NCI-H2171 (cell line): ENCODE measurements around the gene ADNP2.
"Not testable (repeated sequence)": the region's sequence is repeated elsewhere in the genome, so short reads cannot be mapped to it uniquely, and the experiment has no call there.

Experiments used
- DNase-seq: peaks from one replicate; lab custom pipeline; 2025; lab: John Stamatoyannopoulos, UW

Gene ADNP2

DNA sequence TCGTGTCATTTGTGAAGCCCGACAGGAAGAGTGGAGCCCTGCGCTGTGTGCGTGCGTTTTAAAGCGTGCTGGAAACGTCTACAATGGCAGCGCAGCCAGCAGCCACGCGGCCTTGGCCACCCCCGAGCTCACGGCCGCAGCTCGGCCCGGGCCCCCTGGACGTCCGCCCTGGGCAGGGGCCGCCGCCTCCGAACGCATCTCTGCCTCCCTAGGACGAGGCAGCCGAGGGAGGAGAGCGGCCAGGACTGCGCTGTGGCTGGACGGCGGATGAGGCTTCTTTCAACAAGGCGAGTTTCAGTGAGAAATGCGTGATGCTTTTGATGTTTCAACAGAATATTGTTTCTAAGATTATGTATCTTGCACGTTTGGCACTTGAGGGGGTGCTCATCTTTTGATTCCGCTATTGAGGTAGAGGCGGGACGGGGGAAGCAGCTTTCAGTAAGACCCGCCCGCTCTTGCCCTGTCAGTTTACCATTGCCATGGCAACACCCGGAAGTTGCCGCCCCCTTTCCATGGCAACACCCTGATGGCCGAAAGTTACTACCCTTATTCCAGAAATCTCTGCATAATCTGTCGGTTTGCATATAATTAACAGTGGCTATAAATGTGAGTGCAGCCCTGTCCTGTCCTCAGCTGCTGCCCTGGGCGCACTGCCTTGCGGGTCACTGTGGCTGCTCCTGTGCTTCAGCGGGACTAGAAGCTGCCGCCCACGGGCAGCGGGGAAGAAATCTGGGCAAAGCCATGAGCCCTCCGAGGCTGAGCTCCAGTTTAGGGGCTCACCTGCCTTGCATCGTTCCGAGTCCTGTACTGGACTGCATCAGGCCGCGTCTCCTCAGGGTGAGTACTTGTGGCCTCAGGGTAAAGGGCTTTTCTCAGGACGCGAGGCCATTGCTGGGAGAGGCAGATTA is 38.6 kb downstream of the ADNP2 start:
- DNase-seq, result peak; percentile 65

DNA sequence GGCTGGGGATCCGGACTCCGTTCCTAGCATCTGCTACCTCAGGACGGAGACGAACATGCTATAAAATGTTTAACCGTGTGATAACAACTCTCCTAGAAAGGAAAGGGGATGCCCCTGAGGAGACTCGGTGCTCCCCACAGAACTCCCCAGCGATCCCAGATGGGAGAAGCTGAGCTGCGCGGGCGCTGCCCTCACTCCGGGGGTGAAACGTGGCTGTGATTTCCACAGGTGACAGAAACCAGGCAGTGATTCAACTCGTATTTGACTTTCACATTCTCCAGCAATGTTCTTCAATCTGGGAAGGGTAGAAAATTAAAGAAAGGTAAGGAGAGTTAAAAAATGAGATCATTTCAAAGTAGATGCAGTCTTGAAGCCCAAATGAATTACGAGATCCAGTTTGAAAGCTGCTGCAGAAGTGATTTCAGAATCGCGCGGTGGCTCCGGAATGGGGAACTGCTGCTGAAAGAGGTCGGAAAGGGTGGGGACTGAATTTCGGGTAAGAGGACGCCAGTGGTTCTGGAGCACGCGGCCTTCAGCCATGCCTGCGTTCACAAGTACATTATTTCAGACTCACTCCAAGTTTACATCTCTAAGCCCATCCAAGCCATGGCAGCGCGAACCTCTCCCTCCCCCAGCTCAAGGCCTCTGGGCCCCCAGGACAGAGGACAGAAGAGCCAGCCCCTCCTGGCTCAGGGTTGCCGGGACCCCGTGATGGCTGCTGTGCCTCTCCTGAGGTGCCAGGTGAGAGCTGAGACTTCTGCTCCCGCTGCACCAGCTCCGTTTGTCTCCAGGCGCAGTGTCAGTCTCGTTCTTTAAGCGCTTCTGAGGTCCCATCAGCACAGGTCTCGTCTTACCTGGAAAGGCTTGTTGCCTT is 39.5 kb downstream of the ADNP2 start:
- DNase-seq, result no peak

DNA sequence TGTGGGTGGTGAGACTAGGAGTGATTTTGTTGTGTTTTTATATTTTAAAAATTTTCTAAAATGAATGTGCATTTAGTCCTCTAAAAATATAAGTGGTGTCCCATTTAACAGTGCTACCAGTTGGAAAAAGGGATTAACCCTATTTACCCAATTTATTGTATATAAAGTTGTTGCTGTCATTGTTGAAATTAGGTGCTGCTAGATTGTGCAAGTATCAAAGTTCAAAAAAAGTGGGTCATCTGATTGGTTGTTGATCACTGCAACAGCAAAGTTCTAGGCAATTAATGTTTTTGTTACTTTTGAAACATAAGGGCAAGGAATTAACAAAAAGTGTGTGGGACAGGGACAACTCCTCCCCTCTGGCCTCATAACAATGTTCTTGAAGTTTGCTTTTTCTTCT is 40.6 kb downstream of the ADNP2 start:
- no peak for DNase-seq

- no peak for DNase-seq
Measured at GRCh38 chr18:80154293-80154692, 45.2 kb downstream of the ADNP2 start.

DNA sequence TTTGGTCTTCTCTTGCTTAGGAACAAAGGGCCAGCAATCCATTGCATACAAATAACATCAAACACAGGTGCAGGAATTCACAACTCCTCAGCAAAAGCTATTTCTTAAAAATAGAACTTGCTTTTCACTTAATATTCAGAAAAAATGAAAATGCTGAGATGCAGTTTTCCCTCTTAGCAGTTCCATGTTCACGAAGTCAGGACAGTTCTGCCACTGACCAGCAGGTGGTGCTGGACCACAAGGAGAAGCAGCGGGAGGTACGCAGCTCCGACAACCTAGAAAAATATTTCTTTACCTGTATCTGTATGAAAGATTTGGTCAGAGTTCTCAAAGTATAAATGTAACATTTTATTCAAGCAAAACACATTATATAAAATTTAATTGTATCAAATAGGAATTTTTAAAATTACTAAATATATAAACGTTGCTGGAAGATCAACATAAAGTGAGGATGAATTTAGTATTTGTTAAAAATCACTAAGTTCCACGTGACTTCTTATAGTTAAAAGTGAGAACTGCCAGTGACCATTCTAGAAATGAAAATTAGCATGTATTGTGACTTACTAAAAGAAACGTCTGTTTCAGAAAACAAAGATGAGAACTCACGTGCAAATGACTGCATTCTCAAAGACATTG is 48.8 kb downstream of the ADNP2 start:
- peak; percentile 26 for DNase-seq

DNA sequence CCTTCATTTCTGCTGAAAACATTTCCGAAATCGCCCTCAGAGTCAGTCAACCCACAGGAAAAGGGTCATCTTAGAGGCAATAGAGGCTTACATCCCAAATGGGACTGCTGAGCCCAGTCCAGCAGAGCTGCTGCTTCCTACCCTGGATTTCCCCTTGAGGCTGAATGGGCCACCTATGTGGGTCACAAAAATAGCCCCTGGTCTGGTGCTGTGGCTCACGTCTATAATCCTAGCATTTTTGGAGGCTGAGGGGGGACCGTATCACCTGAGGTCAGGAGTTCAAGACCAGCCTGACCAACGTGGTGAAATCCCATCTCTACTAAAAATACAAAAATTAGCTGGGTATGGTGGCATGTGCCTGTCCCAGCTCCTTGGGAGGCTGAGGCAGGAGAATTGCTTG is 49.3 kb downstream of the ADNP2 start:
- no peak for DNase-seq

GRCh38 chr18:80159713-80160636 is 50.9 kb downstream of the ADNP2 start:
- no peak for DNase-seq

- DNase-seq, result no peak
Measured at GRCh38 chr18:80161781-80162417, 52.8 kb downstream of the ADNP2 start.

DNA sequence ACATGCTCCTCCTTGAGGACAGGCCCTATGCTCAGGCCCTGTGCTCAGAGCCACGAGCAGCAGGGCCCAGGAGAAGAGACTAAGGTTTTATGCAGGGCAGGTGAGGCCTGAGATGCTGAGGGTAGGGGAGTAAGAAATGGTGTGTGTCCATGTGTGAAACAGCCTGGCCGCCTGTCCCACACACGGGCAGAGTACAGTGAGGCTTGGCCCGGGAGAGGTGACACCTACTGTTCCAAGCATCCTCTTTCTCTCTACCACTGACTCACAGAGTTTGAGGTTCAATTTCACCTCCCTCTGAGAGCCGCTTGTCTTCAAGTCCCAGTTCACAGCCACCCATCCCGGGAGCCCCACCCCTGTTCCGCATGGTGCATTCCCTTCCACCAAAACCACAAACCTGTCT is 54.1 kb downstream of the ADNP2 start:
- no peak for DNase-seq

- not testable (repeated sequence) for DNase-seq
Measured at GRCh38 chr18:80164727-80165355, 55.8 kb downstream of the ADNP2 start.

DNA sequence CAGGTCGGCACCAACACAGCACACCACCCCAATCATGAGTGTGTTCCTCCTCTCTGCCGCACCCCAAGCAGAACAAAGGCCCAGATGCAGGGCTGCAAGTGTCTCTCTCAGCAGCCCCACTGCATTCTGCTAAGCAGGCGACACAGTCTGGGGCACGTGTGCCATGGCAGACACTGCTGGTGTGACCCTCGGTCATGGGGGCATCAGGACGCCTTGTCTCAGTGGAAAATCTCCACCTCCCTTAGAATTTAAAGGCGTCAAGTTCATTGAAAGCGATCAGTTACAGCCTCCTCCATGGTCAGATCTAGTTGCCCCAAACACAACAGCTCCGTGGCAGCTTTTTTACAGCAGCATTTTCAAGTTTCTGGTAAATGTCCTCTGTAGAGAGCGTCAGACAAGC is 57.2 kb downstream of the ADNP2 start:
- no peak for DNase-seq

GRCh38 chr18:80166725-80167124 is 57.7 kb downstream of the ADNP2 start:
- no peak for DNase-seq

DNA sequence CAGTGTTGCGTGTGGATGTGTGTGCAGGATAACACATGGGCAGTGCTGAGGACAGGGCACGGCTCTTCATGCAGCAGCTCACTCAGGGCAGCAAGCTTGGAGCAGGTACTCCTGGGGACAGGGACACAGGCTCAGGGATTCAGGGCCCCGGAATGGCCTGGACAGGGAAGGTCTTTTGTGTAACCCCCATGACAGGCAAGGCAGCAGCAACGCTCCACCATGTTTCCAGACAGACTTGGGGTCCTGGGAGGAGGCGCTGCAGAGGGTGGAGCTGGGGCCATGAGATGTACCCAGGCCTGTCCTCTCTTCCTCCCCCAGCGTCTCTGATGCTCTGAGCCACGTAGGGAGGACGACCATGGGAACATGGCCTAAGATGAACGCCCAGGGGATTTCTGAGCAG is 58.3 kb downstream of the ADNP2 start:
- DNase-seq, result no peak

DNA sequence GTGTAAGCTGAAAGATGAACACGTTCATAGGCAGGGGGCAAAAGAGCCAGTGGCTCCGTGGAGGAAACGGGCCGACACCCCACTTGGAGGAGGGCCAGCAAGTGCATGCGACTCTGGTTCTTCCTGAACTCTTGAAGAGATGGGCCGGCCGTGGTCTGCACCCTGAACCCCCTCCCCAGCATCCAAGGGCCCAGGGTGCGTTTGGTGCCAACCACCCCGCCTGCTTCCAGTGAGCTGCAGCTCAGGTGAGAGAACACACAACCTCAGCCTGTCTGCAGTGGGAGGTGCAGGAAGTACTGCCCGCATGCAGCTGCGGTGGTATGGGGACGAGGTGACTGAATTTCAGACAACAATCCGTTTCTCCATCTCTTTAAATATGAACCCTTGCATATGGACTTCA is 58.9 kb downstream of the ADNP2 start:
- no peak for DNase-seq

GRCh38 chr18:80168346-80168745 is 59.3 kb downstream of the ADNP2 start:
- DNase-seq, result no peak

GRCh38 chr18:80168982-80169381 is 59.9 kb downstream of the ADNP2 start:
- no peak for DNase-seq

- DNase-seq, result no peak
Measured at GRCh38 chr18:80169607-80170006, 60.5 kb downstream of the ADNP2 start.

DNA sequence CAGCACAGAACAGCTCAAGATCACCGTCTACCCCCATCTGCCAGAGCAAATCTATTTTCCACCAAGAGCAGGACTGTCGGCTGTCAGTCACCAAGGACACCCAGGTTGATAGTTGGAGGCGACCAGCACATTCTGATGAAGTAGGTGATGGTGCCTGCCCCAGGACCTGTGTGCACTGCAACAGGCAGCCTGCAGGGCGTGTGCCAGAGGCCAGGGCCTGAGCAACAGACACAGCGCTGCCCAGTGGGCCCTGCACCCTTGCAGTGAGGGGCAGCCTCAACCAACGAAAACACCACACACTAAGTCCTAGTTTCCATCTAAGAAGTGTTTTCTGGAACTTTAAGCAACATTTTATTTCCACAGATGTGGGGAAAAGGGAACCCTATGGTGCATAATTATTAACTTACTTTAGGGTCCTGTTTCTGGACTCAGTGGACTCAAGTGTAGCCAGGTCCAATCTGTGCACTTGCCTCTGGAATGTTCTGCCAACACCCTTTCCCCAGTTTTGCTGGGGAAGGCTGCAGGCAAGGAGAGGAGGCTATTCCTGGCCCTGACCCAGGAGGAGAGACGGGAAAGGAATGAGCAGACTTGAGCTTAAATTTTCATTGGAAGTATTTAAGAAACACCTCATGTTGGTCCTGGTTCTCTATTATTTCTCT is 61.5 kb downstream of the ADNP2 start:
- DNase-seq, result no peak

GRCh38 chr18:80171054-80171872 is 62.2 kb downstream of the ADNP2 start:
- DNase-seq, result no peak
